Transverse colon (tissue), 4 donors: Measurements from ENCODE around the gene KCND1. TPM values are rescaled to one million over a fixed set of nuclear protein-coding genes. Genes with fewer than 3 reads are reported as not detected.
A peak's percentile ranks its signal among the peaks of the same experiment; 100 is the strongest.

Experiments
- DNase-seq: peaks from one replicate; pipeline ENCODE4 v3.0.0-alpha.2; 2019
- H3K27ac ChIP-seq, 4 donors: fragments of 200-600 bp; sonication (generic); 2 replicates each; pipeline ENCODE4 v1.5.1; 2016 to 2018; ENCODE audit warnings: inconsistent platforms in 4 of 4
- H3K27me3 ChIP-seq: fragments of 200-600 bp; sonication (generic); 2 replicates; pipeline ENCODE4 v1.5.1; 2017; ENCODE audit warnings: inconsistent platforms
- H3K36me3 ChIP-seq, 4 donors: fragments of 200-600 bp; sonication (generic); 2 replicates each; pipeline ENCODE4 v1.5.1; 2017 to 2019; ENCODE audit warnings: inconsistent platforms in 4 of 4
- H3K4me1 ChIP-seq, 4 donors: fragments of 200-600 bp; sonication (generic); 2 replicates each; pipeline ENCODE4 v1.5.1; 2017 to 2020; ENCODE audit warnings: inconsistent platforms in 4 of 4
- H3K4me3 ChIP-seq, 4 donors: fragments of 200-600 bp; sonication (generic); 1 replicate in 1 of 4; 2 replicates in 3 of 4; pipeline versions ENCODE4 v1.5.1 to v1.6.1; 2017 to 2019; ENCODE audit warnings: inconsistent platforms in 4 of 4
- H3K9me3 ChIP-seq, 2 donors: fragments of 200-600 bp; sonication (generic); 2 replicates each; pipeline ENCODE4 v1.5.1; 2017 to 2019; ENCODE audit warnings: inconsistent platforms in 2 of 2
- CTCF ChIP-seq, 5 experiments: fragments of 200-600 bp in 3 of 5; fragments of 450-650 bp in 2 of 5; sonication (generic) in 3 of 5; IDR thresholded peaks; 1 replicate in 2 of 5; 2 replicates in 3 of 5; pipeline ENCODE4 v1.5.1; 2016 to 2017; ENCODE audit warnings: antibody characterized with exemption in 5 of 5, inconsistent platforms in 3 of 5, mild to moderate bottlenecking in 2 of 5, moderate library complexity in 1 of 5
- EP300 ChIP-seq: sonication (generic); formaldehyde crosslinking; IDR thresholded peaks from one replicate; pipeline ENCODE4 v1.6.1; 2017; ENCODE audit warnings: antibody characterized with exemption, low read depth
- POLR2A ChIP-seq: fragments of 450-650 bp; IDR thresholded peaks from one replicate; pipeline ENCODE4 v1.6.1; 2016; ENCODE audit warnings: antibody characterized with exemption, mild to moderate bottlenecking, moderate library complexity
- POLR2AphosphoS5 ChIP-seq, 3 donors: sonication (generic); formaldehyde crosslinking; IDR thresholded peaks; one replicate each; pipeline ENCODE4 v1.6.1; 2016; ENCODE audit warnings: antibody characterized with exemption in 3 of 3
- WGBS, 2 donors: methylation state at CpG; one replicate each; pipeline ENCODE4 v1.1.5; 2018; ENCODE audit warnings: low coverage in 1 of 2; 5-methylcytosine and 5-hydroxymethylcytosine counted together
- in situ Hi-C, 4 donors: fragments of 200-750 bp; cut with MboI; loops; one replicate each; pipeline versions ENCODE4 v1.15.0 to v1.15.1; 2017; ENCODE audit warnings: low sequenced_read_pairs in 3 of 4, low pct_ligation_motif_present in 1 of 4, low pct_unique_long_range_greater_than_20kb in 1 of 4
- intact Hi-C: fragments of 100-400 bp; cut with DNase I; formaldehyde crosslinking; loops from one replicate; pipeline ENCODE4 v1.15.1; 2023; ENCODE audit warnings: low total_unique reads
- total RNA-seq, 4 donors: library from RNA; depleted of rRNA; stranded (reverse); fragments of >200 nt; gene quantifications; one replicate each; pipeline ENCODE4 v1.1.0, GENCODE V29; 2016

The KCND1 gene
- total RNA-seq, 4 donors from 2014 or later, result 0.95 to 0.96 TPM; not detected in 2

GRCh38 chrX:48935301-48935670 lies 36.4 kb downstream of the KCND1 start:
- peak overlapping the region in 1 of 4 donors; percentile 30 for H3K27ac ChIP-seq
- TF ChIP-seq POLR2A (no peak), POLR2AphosphoS5 (IDR thresholded peaks at IDR 0.05) (no peak), CTCF (IDR thresholded peaks at IDR 0.05) (no peak), EP300 (no peak)
- H3K27me3 ChIP-seq, result no peaks in the 10 kb centered on the region
- H3K4me3 ChIP-seq, result no peak overlapping the region
- H3K4me1 ChIP-seq, result peaks cover 0 to 17% (median 1%) of the 10 kb centered on the region in 4 donors
- no peak for DNase-seq
- in situ Hi-C loops (no loop called here), intact Hi-C loops (no loop called here)
- no peaks in the 10 kb centered on the region for H3K9me3 ChIP-seq
- 74% methylated on average over 1 of the region's 1 CpG; no CpG with 5 or more reads in 1 of the 2 donors for WGBS, 2 donors
- H3K36me3 ChIP-seq, result no peaks in the 10 kb centered on the region

GRCh38 chrX:48934581-48935300 lies 36.9 kb downstream of the KCND1 start:
- H3K36me3 ChIP-seq, result peaks cover 0 to 4% (median 0%) of the 10 kb centered on the region in 4 donors

GRCh38 chrX:48933757-48934156 lies 37.9 kb downstream of the KCND1 start:
- intact Hi-C loops (no loop called here), in situ Hi-C loops (no loop called here)
- no peak for TF ChIP-seq EP300
- TF ChIP-seq POLR2A, result no peak
- TF ChIP-seq POLR2AphosphoS5 (IDR thresholded peaks at IDR 0.05), result no peak
- TF ChIP-seq CTCF (IDR thresholded peaks at IDR 0.05), result no peak
- H3K4me3 ChIP-seq, result no peak overlapping the region
- H3K36me3 ChIP-seq, result peaks cover 0 to 4% (median 0%) of the 10 kb centered on the region in 4 donors
- no peaks in the 10 kb centered on the region for H3K9me3 ChIP-seq
- H3K4me1 ChIP-seq, result peaks cover 0 to 14% (median 1%) of the 10 kb centered on the region in 4 donors
- no peaks in the 10 kb centered on the region for H3K27me3 ChIP-seq
- no peak for DNase-seq
- peak overlapping the region in 1 of 4 donors; percentile 30 for H3K27ac ChIP-seq
- WGBS, 2 donors, result 74 to 75% methylated on average over 2 of the region's 2 CpGs

More at GRCh38 chrX:48934581-48935300, 36.9 kb downstream of the KCND1 start:
- Histone ChIP-seq H3K9me3 (no peaks in the 10 kb centered on the region), H3K4me3 (no peak overlapping the region), H3K27me3 (no peaks in the 10 kb centered on the region), H3K27ac (peak overlapping the region in 1 of 4 donors; percentile 30), H3K4me1 (peaks cover 0 to 17% (median 1%) of the 10 kb centered on the region in 4 donors)
- intact Hi-C loops (no loop called here), in situ Hi-C loops (no loop called here)
- TF ChIP-seq EP300, result no peak
- TF ChIP-seq CTCF (IDR thresholded peaks at IDR 0.05), result no peak
- no peak for TF ChIP-seq POLR2A
- TF ChIP-seq POLR2AphosphoS5 (IDR thresholded peaks at IDR 0.05), result no peak
- no peak for DNase-seq
- WGBS, 2 donors, result 71% methylated on average over 7 of the region's 7 CpGs; no CpG with 5 or more reads in 1 of the 2 donors

- intact Hi-C loops (no loop called here), in situ Hi-C loops (no loop called here)
- DNase-seq, result no peak
- H3K4me3 ChIP-seq, result no peak overlapping the region
- H3K9me3 ChIP-seq, result no peaks in the 10 kb centered on the region
- no peak overlapping the region for H3K27ac ChIP-seq
- H3K4me1 ChIP-seq, result no peaks in the 10 kb centered on the region
- 60% methylated on average over 2 of the region's 2 CpGs; no CpG with 5 or more reads in 1 of the 2 donors for WGBS, 2 donors
- peaks cover 0 to 8% (median 0%) of the 10 kb centered on the region in 4 donors for H3K36me3 ChIP-seq
- H3K27me3 ChIP-seq, result no peaks in the 10 kb centered on the region
- no peak for TF ChIP-seq CTCF (IDR thresholded peaks at IDR 0.05)
- no peak for TF ChIP-seq POLR2A
- no peak for TF ChIP-seq POLR2AphosphoS5 (IDR thresholded peaks at IDR 0.05)
- no peak for TF ChIP-seq EP300
Measured at GRCh38 chrX:48927736-48928382, 43.8 kb downstream of the KCND1 start.
